IMR-90 (cell line): ENCODE results near the gene KCTD8. TPM values are rescaled to one million over a fixed set of nuclear protein-coding genes. Genes with fewer than 3 reads are reported as not detected.

Experiments used
- ATAC-seq: fragments of 200-7000 bp; cut with Tn5 transposase; 2 replicates; pipeline ENCODE4 v1.9.1; 2020; ENCODE audit warnings: low read depth, mild to moderate bottlenecking, moderate library complexity
- BruUV-seq: library from RNA; stranded (reverse); fragments of 400-500 nt; replicated peaks from 2 replicates; lab custom pipeline; 2021; lab: Mats Ljungman, UMichigan
- CTCF ChIA-PET: fragments of 300-600 bp; formaldehyde crosslinking; extraction: SDS; loops from one replicate; lab custom pipeline; 2021; ENCODE audit warnings: antibody characterized with exemption; lab: Yijun Ruan, JAX
- POLR2A ChIA-PET: fragments of 300-600 bp; sonication (Branson Sonifier 250); formaldehyde crosslinking; loops from one replicate; lab custom pipeline; 2022; ENCODE audit warnings: antibody characterized with exemption; ENCODE audit not compliant: unreplicated experiment; lab: Charles Lee
- DNase-seq: peaks from one replicate; pipeline ENCODE4 v3.0.0; 2013
- H2AFZ ChIP-seq: replicated peaks from 2 replicates; pipeline ENCODE3; 2013; ENCODE audit warnings: low read length, mild to moderate bottlenecking; ENCODE audit not compliant: poor library complexity
- H2AK5ac ChIP-seq: 2 replicates; pipeline ENCODE4 v1.6.1; 2013; ENCODE audit warnings: low read depth, low read length, inconsistent platforms
- H2AK9ac ChIP-seq: replicated peaks from 2 replicates; pipeline ENCODE3; 2013; ENCODE audit warnings: mild to moderate bottlenecking, low read depth, low read length, moderate library complexity; ENCODE audit not compliant: poor library complexity
- H2BK120ac ChIP-seq: 2 replicates; pipeline ENCODE4 v1.6.1; 2013; ENCODE audit warnings: low read depth, low read length, inconsistent platforms
- H2BK15ac ChIP-seq: 3 replicates; pipeline ENCODE4 v1.6.1; 2013; ENCODE audit warnings: low read depth, low read length, inconsistent platforms
- H2BK20ac ChIP-seq: 2 replicates; pipeline ENCODE4 v1.6.1; 2013; ENCODE audit warnings: low read depth, mild to moderate bottlenecking, inconsistent platforms, low read length, moderate library complexity
- H2BK5ac ChIP-seq: 2 replicates; pipeline ENCODE4 v1.6.1; 2013; ENCODE audit warnings: mild to moderate bottlenecking, low read depth, low read length, inconsistent platforms; ENCODE audit not compliant: poor library complexity, severe bottlenecking
- H3K14ac ChIP-seq: replicated peaks from 2 replicates; pipeline ENCODE4 v1.6.1; 2013; ENCODE audit warnings: low read depth, low read length, inconsistent platforms
- H3K18ac ChIP-seq: 2 replicates; pipeline ENCODE4 v1.6.1; 2013; ENCODE audit warnings: low read depth, low read length, control low read depth
- H3K23ac ChIP-seq: 2 replicates; pipeline ENCODE4 v1.6.1; 2013; ENCODE audit warnings: low read depth, low read length, inconsistent platforms
- H3K27ac ChIP-seq: 2 replicates; pipeline ENCODE4 v1.5.1; 2013; ENCODE audit warnings: mild to moderate bottlenecking, control low read depth, low read length; ENCODE audit not compliant: insufficient read depth
- H3K27me3 ChIP-seq: 2 replicates; pipeline ENCODE4 v1.6.1; 2013; ENCODE audit warnings: low read length; ENCODE audit not compliant: control insufficient read depth, insufficient read depth
- H3K36me3 ChIP-seq: 2 replicates; pipeline ENCODE4 v1.6.1; 2013; ENCODE audit warnings: low read length, mixed read lengths; ENCODE audit not compliant: control insufficient read depth, insufficient read depth
- H3K4ac ChIP-seq: 2 replicates; pipeline ENCODE4 v1.6.1; 2013; ENCODE audit warnings: low read depth, low read length, inconsistent platforms
- H3K4me1 ChIP-seq: 2 replicates; pipeline ENCODE4 v1.6.1; 2013; ENCODE audit warnings: low read length, mixed read lengths; ENCODE audit not compliant: control insufficient read depth, insufficient read depth
- H3K4me2 ChIP-seq: 2 replicates; pipeline ENCODE4 v1.6.1; 2013; ENCODE audit warnings: low read depth, mild to moderate bottlenecking, control low read depth, low read length, moderate library complexity
- H3K4me3 ChIP-seq: 2 replicates; pipeline ENCODE4 v1.5.1; 2013; ENCODE audit warnings: low read depth, mild to moderate bottlenecking, control low read depth, low read length, moderate library complexity; ENCODE audit not compliant: insufficient read depth
- H3K56ac ChIP-seq: 2 replicates; pipeline ENCODE4 v1.6.1; 2013; ENCODE audit warnings: low read length, inconsistent platforms; ENCODE audit not compliant: insufficient read depth; ENCODE audit errors: extremely low read depth
- H3K79me1 ChIP-seq, 2 experiments: 2 replicates each; pipeline ENCODE4 v1.6.1; 2013; ENCODE audit warnings: low read length in 2 of 2, inconsistent platforms in 1 of 2, low read depth in 1 of 2
- H3K9ac ChIP-seq: 2 replicates; pipeline ENCODE4 v1.6.1; 2013; ENCODE audit warnings: low read depth, low read length, control low read depth
- H3K9me1 ChIP-seq: 2 replicates; pipeline ENCODE4 v1.6.1; 2013; ENCODE audit warnings: low read length, inconsistent platforms; ENCODE audit not compliant: insufficient read depth
- H3K9me3 ChIP-seq: 2 replicates; pipeline ENCODE4 v1.6.1; 2013; ENCODE audit warnings: low read length; ENCODE audit not compliant: control insufficient read depth, insufficient read depth
- H4K20me1 ChIP-seq: 2 replicates; pipeline ENCODE4 v1.6.1; 2013; ENCODE audit warnings: low read length, inconsistent platforms; ENCODE audit not compliant: insufficient read depth
- H4K5ac ChIP-seq: 2 replicates; pipeline ENCODE4 v1.6.1; 2013; ENCODE audit warnings: mild to moderate bottlenecking, low read depth, low read length, control low read depth
- H4K8ac ChIP-seq, 2 experiments: 2 replicates each; pipeline ENCODE4 v1.6.1; 2013; ENCODE audit warnings: low read depth in 2 of 2, low read length in 2 of 2, control low read depth in 1 of 2, inconsistent platforms in 1 of 2
- H4K91ac ChIP-seq: 2 replicates; pipeline ENCODE4 v1.6.1; 2013; ENCODE audit warnings: low read depth, low read length, inconsistent platforms; ENCODE audit not compliant: insufficient read depth
- BHLHE40 ChIP-seq: fragments of 150-350 bp; IDR thresholded peaks from 2 replicates; pipeline ENCODE4 v1.6.1; 2016; ENCODE audit warnings: mild to moderate bottlenecking, low read depth, low read length
- CEBPB ChIP-seq: IDR thresholded peaks from 2 replicates; pipeline ENCODE4 v1.6.1; 2012; ENCODE audit warnings: low read depth, low read length, improper control_type of control experiment
- CHD1 ChIP-seq: IDR thresholded peaks from 2 replicates; pipeline ENCODE4 v1.6.1; 2012; ENCODE audit warnings: low read depth, low read length, improper control_type of control experiment
- CTCF ChIP-seq: conservative IDR thresholded peaks from 2 replicates; pipeline ENCODE4 v1.5.1; 2012; ENCODE audit warnings: mild to moderate bottlenecking, low read depth, low read length, improper control_type of control experiment
- FOS ChIP-seq: fragments of 150-350 bp; IDR thresholded peaks from 2 replicates; pipeline ENCODE4 v1.6.1; 2016; ENCODE audit warnings: low read depth, low read length
- MAFK ChIP-seq: IDR thresholded peaks from 2 replicates; pipeline ENCODE4 v1.6.1; 2012; ENCODE audit warnings: low read depth, low read length, improper control_type of control experiment
- MAZ ChIP-seq: IDR thresholded peaks from 2 replicates; pipeline ENCODE4 v1.6.1; 2012; ENCODE audit warnings: low read depth, mild to moderate bottlenecking, low read length, improper control_type of control experiment, moderate library complexity, borderline replicate concordance
- MXI1 ChIP-seq: IDR thresholded peaks from 2 replicates; pipeline ENCODE4 v1.6.1; 2012; ENCODE audit warnings: low read depth, mild to moderate bottlenecking, low read length, moderate library complexity, borderline replicate concordance
- NFE2L2 ChIP-seq: fragments of 150-350 bp; IDR thresholded peaks from 2 replicates; pipeline ENCODE4 v1.6.1; 2016; ENCODE audit warnings: low read depth, mild to moderate bottlenecking, low read length
- POLR2A ChIP-seq: IDR thresholded peaks from 2 replicates; pipeline ENCODE4 v1.6.1; 2012; ENCODE audit warnings: mild to moderate bottlenecking, low read depth, low read length
- RAD21 ChIP-seq: IDR thresholded peaks from 2 replicates; pipeline ENCODE4 v1.6.1; 2012; ENCODE audit warnings: low read length, improper control_type of control experiment
- RCOR1 ChIP-seq: IDR thresholded peaks from 2 replicates; pipeline ENCODE4 v1.6.1; 2012; ENCODE audit warnings: mild to moderate bottlenecking, low read length, improper control_type of control experiment; ENCODE audit not compliant: insufficient replicate concordance
- RFX5 ChIP-seq: IDR thresholded peaks from 2 replicates; pipeline ENCODE4 v1.8.0; 2012; ENCODE audit warnings: low read depth, mild to moderate bottlenecking, low read length, moderate library complexity
- SMC3 ChIP-seq: fragments of 150-350 bp; IDR thresholded peaks from 2 replicates; pipeline ENCODE4 v1.6.1; 2016; ENCODE audit warnings: low read depth, mild to moderate bottlenecking, antibody characterized with exemption, low read length, moderate library complexity
- USF2 ChIP-seq: fragments of 150-350 bp; IDR thresholded peaks from 2 replicates; pipeline ENCODE4 v1.6.1; 2017; ENCODE audit warnings: mild to moderate bottlenecking, antibody characterized with exemption, low read length, low read depth
- WGBS, 2 experiments: methylation state at CpG; one replicate each; pipeline versions ENCODE4 v1.1.5 to v1.1.7; 2013; ENCODE audit warnings: missing lambda C conversion rate in 2 of 2; ENCODE audit not compliant: insufficient read length in 1 of 2; ENCODE audit errors: extremely low coverage in 2 of 2; 5-methylcytosine and 5-hydroxymethylcytosine counted together
- dilution Hi-C: fragments of 300-500 bp; cut with HindIII; formaldehyde crosslinking; loops from one replicate; pipeline ENCODE4 v1.14.3; 2018; ENCODE audit warnings: low sequenced_read_pairs; ENCODE audit not compliant: unreplicated experiment
- in situ Hi-C: fragments of 300-500 bp; cut with MboI; formaldehyde crosslinking; loops from 3 replicates; pipeline ENCODE4 v1.14.3; 2019; ENCODE audit warnings: low sequenced_read_pairs, inconsistent platforms, mixed read lengths
- intact Hi-C: fragments of 100-400 bp; cut with micrococcal nuclease; formaldehyde crosslinking; loops from 2 replicates; pipeline ENCODE4 v1.10.0; 2022
- polyA plus RNA-seq, 3 experiments: library from polyadenylated mRNA; depleted of rRNA; stranded (reverse); fragments of >200 nt; gene quantifications; 2 replicates each; pipeline ENCODE4 v1.2.3, GENCODE V29; 2012; ENCODE audit warnings: low replicate concordance in 1 of 3
- total RNA-seq: library from RNA; depleted of rRNA; stranded (reverse); fragments of >200 nt; gene quantifications from 2 replicates; pipeline ENCODE4 v1.2.3, GENCODE V29; 2012
- TF ChIP-seq, protein P1 (sequence below): fragments of 150-350 bp; IDR thresholded peaks from 2 replicates; pipeline ENCODE4 v1.6.1; 2016; ENCODE audit warnings: low read depth, mild to moderate bottlenecking, low read length, moderate library complexity, borderline replicate concordance

The KCTD8 gene
- total and polyA plus RNA-seq, 2 of the 4 experiments (the other 2 are of a cell fraction): 0.03 TPM; not detected in 1

GRCh38 chr4:44228326-44228725, 220.3 kb downstream of the KCTD8 start:
- Histone ChIP-seq H3K18ac (no peak overlapping the region), H3K4ac (no peak overlapping the region), H3K27ac (no peak overlapping the region), H3K4me3 (no peak overlapping the region), H3K4me1 (no peaks in the 10 kb centered on the region), H3K36me3 (no peaks in the 10 kb centered on the region), H2BK15ac (no peak overlapping the region), H4K91ac (no peak overlapping the region), H3K9ac (no peak overlapping the region), H3K4me2 (no peak overlapping the region), H3K14ac (no peak overlapping the region), H2BK5ac (no peak overlapping the region), H4K20me1 (no peaks in the 10 kb centered on the region), H3K56ac (no peak overlapping the region), H3K9me3 (no peaks in the 10 kb centered on the region; the same call in 1 of the 2 replicates), H2AFZ (no peak overlapping the region), H3K23ac (no peak overlapping the region), H3K27me3 (no peaks in the 10 kb centered on the region), H3K79me1 (no peaks in the 10 kb centered on the region), H4K5ac (no peak overlapping the region), H3K9me1 (no peaks in the 10 kb centered on the region), H2BK20ac (no peak overlapping the region), H2AK9ac (no peak overlapping the region), H2BK120ac (no peak overlapping the region), H2AK5ac (no peak overlapping the region), H4K8ac (no peak overlapping the region)
- intact Hi-C loops (no loop called here), dilution Hi-C loops (no loop called here), in situ Hi-C loops (no loop called here)
- BruUV-seq: no TSS peak
- POLR2A ChIA-PET: no interaction called here
- ATAC-seq (no peak), DNase-seq (no peak)
- TF ChIP-seq SMC3 (no peak), USF2 (no peak), RFX5 (no peak), RAD21 (no peak), CTCF (no peak), MAFK (no peak), RCOR1 (no peak), BHLHE40 (no peak), CEBPB (no peak), MAZ (no peak), NFE2L2 (no peak), MXI1 (no peak), CHD1 (no peak), POLR2A (no peak), FOS (no peak)
- TF ChIP-seq, protein P1, sequence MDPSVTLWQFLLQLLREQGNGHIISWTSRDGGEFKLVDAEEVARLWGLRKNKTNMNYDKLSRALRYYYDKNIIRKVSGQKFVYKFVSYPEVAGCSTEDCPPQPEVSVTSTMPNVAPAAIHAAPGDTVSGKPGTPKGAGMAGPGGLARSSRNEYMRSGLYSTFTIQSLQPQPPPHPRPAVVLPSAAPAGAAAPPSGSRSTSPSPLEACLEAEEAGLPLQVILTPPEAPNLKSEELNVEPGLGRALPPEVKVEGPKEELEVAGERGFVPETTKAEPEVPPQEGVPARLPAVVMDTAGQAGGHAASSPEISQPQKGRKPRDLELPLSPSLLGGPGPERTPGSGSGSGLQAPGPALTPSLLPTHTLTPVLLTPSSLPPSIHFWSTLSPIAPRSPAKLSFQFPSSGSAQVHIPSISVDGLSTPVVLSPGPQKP: no peak
- CTCF ChIA-PET: no interaction called here
- no CpG with 5 or more reads among the region's 1 CpG for WGBS, 2 experiments
